ENCODE measurements around the gene TTC7B.

The TTC7B gene

GRCh38 chr14:90587252-90587910 is 228.8 kb downstream of the TTC7B start:
- Histone ChIP-seq H3K9me3 (ENCODE audit: control insufficient read depth, low read length) (no peaks in the 10 kb centered on the region), H3K36me3 (ENCODE audit: control insufficient read depth, insufficient read depth, low read length) (no peaks in the 10 kb centered on the region), H3K4me1 (ENCODE audit: control insufficient read depth, insufficient read depth, low read length) (peaks cover 11% of the 10 kb centered on the region), H3K4me3 (ENCODE audit: insufficient read depth, low read depth, low read length) (no peak overlapping the region), H3K27ac (ENCODE audit: insufficient read depth, low read depth, low read length, poor library complexity, severe bottlenecking) (no peak overlapping the region), H3K27me3 (ENCODE audit: control insufficient read depth, insufficient read depth, low read length, poor library complexity, severe bottlenecking) (no peaks in the 10 kb centered on the region)
- WGBS, 2 experiments, result 89 to 95% methylated on average over 6 of the region's 6 CpGs

- H3K27me3 ChIP-seq (ENCODE audit: control insufficient read depth, insufficient read depth, low read length, poor library complexity, severe bottlenecking), result no peaks in the 10 kb centered on the region
- WGBS, 2 experiments, result 79 to 80% methylated on average over 8 of the region's 8 CpGs
- no peak overlapping the region for H3K27ac ChIP-seq (ENCODE audit: insufficient read depth, low read depth, low read length, poor library complexity, severe bottlenecking)
These were observed 231.1 kb downstream of the TTC7B start for GRCh38 chr14:90585106-90585505.

GRCh38 chr14:90583916-90584605 is 232.2 kb downstream of the TTC7B start:
- H3K36me3 ChIP-seq (ENCODE audit: control insufficient read depth, insufficient read depth, low read length), result no peaks in the 10 kb centered on the region
- H3K27ac ChIP-seq (ENCODE audit: insufficient read depth, low read depth, low read length, poor library complexity, severe bottlenecking), result no peak overlapping the region
- H3K4me3 ChIP-seq (ENCODE audit: insufficient read depth, low read depth, low read length), result no peak overlapping the region
- H3K9me3 ChIP-seq (ENCODE audit: control insufficient read depth, low read length), result no peaks in the 10 kb centered on the region
- no peaks in the 10 kb centered on the region for H3K27me3 ChIP-seq (ENCODE audit: control insufficient read depth, insufficient read depth, low read length, poor library complexity, severe bottlenecking)
- H3K4me1 ChIP-seq (ENCODE audit: control insufficient read depth, insufficient read depth, low read length), result peaks cover 18% of the 10 kb centered on the region
- 94 to 95% methylated on average over 12 of the region's 12 CpGs for WGBS, 2 experiments

More at GRCh38 chr14:90585106-90585505, 231.1 kb downstream of the TTC7B start:
- Histone ChIP-seq H3K4me3 (ENCODE audit: insufficient read depth, low read depth, low read length) (no peak overlapping the region), H3K36me3 (ENCODE audit: control insufficient read depth, insufficient read depth, low read length) (no peaks in the 10 kb centered on the region), H3K4me1 (ENCODE audit: control insufficient read depth, insufficient read depth, low read length) (peaks cover 18% of the 10 kb centered on the region), H3K9me3 (ENCODE audit: control insufficient read depth, low read length) (no peaks in the 10 kb centered on the region)

DNA sequence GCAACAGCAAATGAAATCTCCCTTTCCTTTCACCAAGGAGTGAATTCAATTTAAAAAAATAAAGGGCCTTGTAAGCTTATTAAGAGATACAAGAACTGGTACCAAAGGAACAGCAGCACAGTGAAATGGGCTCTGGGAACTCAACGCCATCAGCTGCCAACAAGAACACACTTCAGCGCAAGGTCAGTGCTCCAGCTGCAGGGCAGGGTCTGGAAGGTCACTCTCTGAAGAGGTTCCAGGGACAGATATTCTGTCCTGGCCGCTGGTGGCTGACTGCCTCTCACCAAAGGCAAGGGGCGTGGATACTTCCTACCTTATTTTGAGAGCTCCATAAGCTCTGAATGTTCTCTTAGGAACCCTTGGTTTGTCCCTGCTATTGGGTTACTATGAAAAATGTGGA is 232.8 kb downstream of the TTC7B start:
- Histone ChIP-seq H3K27ac (ENCODE audit: insufficient read depth, low read depth, low read length, poor library complexity, severe bottlenecking) (no peak overlapping the region), H3K4me1 (ENCODE audit: control insufficient read depth, insufficient read depth, low read length) (peaks cover 18% of the 10 kb centered on the region), H3K36me3 (ENCODE audit: control insufficient read depth, insufficient read depth, low read length) (no peaks in the 10 kb centered on the region), H3K4me3 (ENCODE audit: insufficient read depth, low read depth, low read length) (no peak overlapping the region), H3K9me3 (ENCODE audit: control insufficient read depth, low read length) (no peaks in the 10 kb centered on the region), H3K27me3 (ENCODE audit: control insufficient read depth, insufficient read depth, low read length, poor library complexity, severe bottlenecking) (no peaks in the 10 kb centered on the region)
- 95 to 97% methylated on average over 4 of the region's 4 CpGs for WGBS, 2 experiments

DNA sequence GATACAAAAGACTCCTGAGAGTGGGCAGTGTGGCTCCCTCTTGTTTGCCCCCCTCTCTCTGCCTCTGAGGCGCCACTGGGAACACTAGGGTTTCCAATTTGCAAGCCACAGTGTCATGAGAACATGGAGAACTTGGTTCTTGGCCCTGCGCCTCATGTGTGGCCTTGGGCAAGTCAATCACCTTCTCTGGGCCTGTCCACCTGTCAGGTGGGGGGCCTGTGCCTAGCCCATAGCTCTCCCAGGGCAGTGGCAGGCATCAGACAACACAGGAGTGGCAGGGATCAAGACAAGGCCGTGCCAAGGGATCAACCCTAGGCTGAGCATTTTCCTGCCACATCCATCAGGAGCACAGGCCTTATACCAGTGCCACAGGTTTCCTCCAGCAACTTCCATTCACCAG is 234.1 kb downstream of the TTC7B start:
- Histone ChIP-seq H3K4me1 (ENCODE audit: control insufficient read depth, insufficient read depth, low read length) (peaks cover 18% of the 10 kb centered on the region), H3K27me3 (ENCODE audit: control insufficient read depth, insufficient read depth, low read length, poor library complexity, severe bottlenecking) (no peaks in the 10 kb centered on the region), H3K27ac (ENCODE audit: insufficient read depth, low read depth, low read length, poor library complexity, severe bottlenecking) (no peak overlapping the region), H3K4me3 (ENCODE audit: insufficient read depth, low read depth, low read length) (no peak overlapping the region), H3K36me3 (ENCODE audit: control insufficient read depth, insufficient read depth, low read length) (no peaks in the 10 kb centered on the region), H3K9me3 (ENCODE audit: control insufficient read depth, low read length) (no peaks in the 10 kb centered on the region)
- WGBS, 2 experiments, result 88 to 97% methylated on average over 3 of the region's 3 CpGs

DNA sequence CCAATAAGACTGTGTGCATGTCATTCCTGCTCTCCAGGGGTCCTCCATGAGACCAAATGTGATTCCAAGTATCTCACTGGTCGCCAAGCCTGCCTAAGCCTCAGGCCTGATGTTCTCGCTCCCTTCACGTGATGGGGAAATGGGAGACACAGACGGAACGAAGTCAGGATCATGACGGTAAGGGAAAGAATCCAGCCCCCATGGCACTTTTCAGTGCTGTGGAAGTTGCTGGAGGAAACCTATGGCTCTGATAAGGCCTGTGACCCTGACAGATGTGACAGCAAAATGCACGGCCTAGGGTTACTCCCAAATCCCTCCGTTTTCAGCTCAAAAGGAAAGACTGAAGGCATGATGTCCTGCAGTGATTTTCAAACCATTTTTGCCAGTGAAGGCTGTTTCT is 234.5 kb downstream of the TTC7B start:
- H3K27ac ChIP-seq (ENCODE audit: insufficient read depth, low read depth, low read length, poor library complexity, severe bottlenecking), result no peak overlapping the region
- no peaks in the 10 kb centered on the region for H3K9me3 ChIP-seq (ENCODE audit: control insufficient read depth, low read length)
- no peak overlapping the region for H3K4me3 ChIP-seq (ENCODE audit: insufficient read depth, low read depth, low read length)
- H3K36me3 ChIP-seq (ENCODE audit: control insufficient read depth, insufficient read depth, low read length), result no peaks in the 10 kb centered on the region
- 95 to 97% methylated on average over 8 of the region's 8 CpGs for WGBS, 2 experiments
- H3K4me1 ChIP-seq (ENCODE audit: control insufficient read depth, insufficient read depth, low read length), result peaks cover 18% of the 10 kb centered on the region
- H3K27me3 ChIP-seq (ENCODE audit: control insufficient read depth, insufficient read depth, low read length, poor library complexity, severe bottlenecking), result no peaks in the 10 kb centered on the region

- WGBS, 2 experiments, result 85 to 86% methylated on average over 20 of the region's 20 CpGs
These were observed 235.6 kb downstream of the TTC7B start for GRCh38 chr14:90580377-90581335.

DNA sequence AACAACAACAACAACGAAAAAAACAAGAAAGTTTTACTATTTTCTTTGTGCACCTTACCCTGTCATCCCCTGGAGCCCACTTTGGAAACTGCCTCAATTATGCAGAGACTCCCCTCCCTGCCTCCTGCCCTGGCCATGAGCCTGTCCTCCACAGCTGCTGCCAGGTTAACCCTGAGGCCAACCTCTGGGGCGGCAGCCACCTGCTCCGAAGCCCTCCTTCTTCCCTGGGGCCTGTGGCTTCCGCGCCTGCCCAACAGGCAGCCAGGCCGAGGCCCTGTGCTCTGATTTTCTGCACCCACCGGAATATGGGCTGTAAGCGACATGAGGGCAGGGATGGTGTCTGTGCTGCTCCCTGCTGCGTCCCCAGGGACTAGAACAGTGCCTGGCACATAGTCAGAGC is 236.4 kb downstream of the TTC7B start:
- H3K9me3 ChIP-seq (ENCODE audit: control insufficient read depth, low read length), result no peaks in the 10 kb centered on the region
- H3K4me1 ChIP-seq (ENCODE audit: control insufficient read depth, insufficient read depth, low read length), result peaks cover 14% of the 10 kb centered on the region
- 96% methylated on average over 9 of the region's 9 CpGs for whole genome bisulfite sequencing, 2 experiments
- H3K27me3 ChIP-seq (ENCODE audit: control insufficient read depth, insufficient read depth, low read length, poor library complexity, severe bottlenecking), result no peaks in the 10 kb centered on the region
- H3K27ac ChIP-seq (ENCODE audit: insufficient read depth, low read depth, low read length, poor library complexity, severe bottlenecking), result no peak overlapping the region
- H3K36me3 ChIP-seq (ENCODE audit: control insufficient read depth, insufficient read depth, low read length), result no peaks in the 10 kb centered on the region
- no peak overlapping the region for H3K4me3 ChIP-seq (ENCODE audit: insufficient read depth, low read depth, low read length)

More at GRCh38 chr14:90580377-90581335, 235.6 kb downstream of the TTC7B start:
- Histone ChIP-seq H3K36me3 (ENCODE audit: control insufficient read depth, insufficient read depth, low read length) (no peaks in the 10 kb centered on the region), H3K4me1 (ENCODE audit: control insufficient read depth, insufficient read depth, low read length) (peaks cover 18% of the 10 kb centered on the region), H3K27ac (ENCODE audit: insufficient read depth, low read depth, low read length, poor library complexity, severe bottlenecking) (no peak overlapping the region), H3K27me3 (ENCODE audit: control insufficient read depth, insufficient read depth, low read length, poor library complexity, severe bottlenecking) (no peaks in the 10 kb centered on the region), H3K4me3 (ENCODE audit: insufficient read depth, low read depth, low read length) (no peak overlapping the region), H3K9me3 (ENCODE audit: control insufficient read depth, low read length) (no peaks in the 10 kb centered on the region)

DNA sequence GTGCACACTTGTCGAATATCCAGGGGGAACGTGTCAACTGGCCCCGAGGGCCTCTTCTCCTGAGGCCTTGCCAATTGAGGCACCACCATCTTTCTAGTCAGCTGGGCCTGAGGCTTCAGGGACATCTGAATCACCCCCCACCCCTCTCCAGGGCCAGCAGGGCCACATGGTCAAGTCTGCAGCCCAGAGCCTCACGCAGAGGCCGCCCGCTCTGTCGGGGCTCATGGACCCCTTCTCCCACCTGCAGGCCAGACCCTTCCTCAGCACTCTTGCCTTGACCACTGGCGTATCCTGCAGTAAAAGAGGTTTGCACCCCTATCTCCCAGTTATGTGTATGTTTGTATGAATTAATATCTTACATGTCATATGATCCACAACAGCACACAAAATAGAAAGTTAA is 237.1 kb downstream of the TTC7B start:
- WGBS, 2 experiments, result 92 to 94% methylated on average over 7 to 8 of the region's 8 CpGs
- H3K27ac ChIP-seq (ENCODE audit: insufficient read depth, low read depth, low read length, poor library complexity, severe bottlenecking), result no peak overlapping the region
- no peaks in the 10 kb centered on the region for H3K36me3 ChIP-seq (ENCODE audit: control insufficient read depth, insufficient read depth, low read length)
- H3K4me3 ChIP-seq (ENCODE audit: insufficient read depth, low read depth, low read length), result no peak overlapping the region
- peaks cover 18% of the 10 kb centered on the region for H3K4me1 ChIP-seq (ENCODE audit: control insufficient read depth, insufficient read depth, low read length)
- H3K27me3 ChIP-seq (ENCODE audit: control insufficient read depth, insufficient read depth, low read length, poor library complexity, severe bottlenecking), result no peaks in the 10 kb centered on the region
- H3K9me3 ChIP-seq (ENCODE audit: control insufficient read depth, low read length), result no peaks in the 10 kb centered on the region
